Lower leg skin (tissue), 4 donors: ENCODE results near the gene NRGN. TPM values are rescaled to one million over a fixed set of nuclear protein-coding genes. Genes with fewer than 3 reads are reported as not detected.

ENCODE experiments used
- DNase-seq, 2 donors: peaks; one replicate each; pipeline ENCODE4 v3.0.0-alpha.2; 2019; ENCODE audit warnings: low spot score in 2 of 2
- H3K4me3 ChIP-seq: fragments of 200-600 bp; sonication (generic); 2 replicates; pipeline ENCODE4 v1.5.1; 2017; ENCODE audit warnings: mild to moderate bottlenecking, low read depth; ENCODE audit not compliant: poor library complexity, severe bottlenecking
- CTCF ChIP-seq, 3 donors: fragments of 450-650 bp; IDR thresholded peaks; one replicate each; pipeline ENCODE4 v1.5.1; 2016; ENCODE audit warnings: antibody characterized with exemption in 3 of 3, mild to moderate bottlenecking in 3 of 3, moderate library complexity in 2 of 3
- POLR2A ChIP-seq, 2 donors: fragments of 450-650 bp; IDR thresholded peaks; one replicate each; pipeline ENCODE4 v1.6.1; 2016 to 2017; ENCODE audit warnings: antibody characterized with exemption in 2 of 2, mild to moderate bottlenecking in 1 of 2, moderate library complexity in 1 of 2
- WGBS, 2 donors: methylation state at CpG; one replicate each; pipeline ENCODE4 v1.1.5; 2018; 5-methylcytosine and 5-hydroxymethylcytosine counted together
- intact Hi-C: fragments of 100-400 bp; cut with DNase I; formaldehyde crosslinking; loops from one replicate; pipeline ENCODE4 v1.15.0; 2023; ENCODE audit warnings: low total_unique reads
- total RNA-seq, 4 donors: library from RNA; depleted of rRNA; stranded (reverse); fragments of >200 nt; gene quantifications; one replicate each; pipeline ENCODE4 v1.1.0, GENCODE V29; 2016

Gene NRGN
- total RNA-seq, result under 1 TPM in 2 of 4 donors, not detected in 2; 0.56 to 0.84 TPM

- WGBS, 2 donors, result 0 to 2% methylated on average over 37 to 45 of the region's 59 CpGs
- DNase-seq, result peak; percentile 88 to 98
- TF ChIP-seq POLR2A (IDR thresholded peaks at IDR 0.05) (no peak), CTCF (IDR thresholded peaks at IDR 0.05) (no peak)
- intact Hi-C loops, result no loop called here
- H3K4me3 ChIP-seq, result peak within 1 kb of the TSS; percentile 31
These were observed at the start of gene NRGN for GRCh38 chr11:124739479-124740276. Gene NRGN, plus strand, starts transcription at chr11:124739942. Its CDS starts 143 bp downstream, at chr11:124740085.

- no peak overlapping the region for H3K4me3 ChIP-seq
- WGBS, 2 donors, result 90 to 91% methylated on average over 2 of the region's 2 CpGs
- TF ChIP-seq POLR2A (IDR thresholded peaks at IDR 0.05) (no peak), CTCF (IDR thresholded peaks at IDR 0.05) (no peak)
- intact Hi-C loops, result no loop called here
- no peak for DNase-seq
These were observed 46.6 kb upstream of the NRGN start for GRCh38 chr11:124693142-124693541.

GRCh38 chr11:124699547-124699946 lies 40.2 kb upstream of the NRGN start:
- H3K4me3 ChIP-seq, result no peak overlapping the region
- intact Hi-C loops, result no loop called here
- TF ChIP-seq CTCF (IDR thresholded peaks at IDR 0.05), result no peak
- no peak for TF ChIP-seq POLR2A (IDR thresholded peaks at IDR 0.05)
- WGBS, 2 donors, result 65 to 81% methylated on average over 1 of the region's 1 CpG
- no peak for DNase-seq

- DNase-seq, result no peak
- no peak overlapping the region for H3K4me3 ChIP-seq
- intact Hi-C loops, result no loop called here
- TF ChIP-seq POLR2A (IDR thresholded peaks at IDR 0.05) (no peak), CTCF (IDR thresholded peaks at IDR 0.05) (no peak)
These were observed 39.7 kb upstream of the NRGN start for GRCh38 chr11:124700028-124700427.

- intact Hi-C loops, result no loop called here
- no peak overlapping the region for H3K4me3 ChIP-seq
- 88 to 90% methylated on average over 4 of the region's 4 CpGs for WGBS, 2 donors
- no peak for DNase-seq
- TF ChIP-seq POLR2A (IDR thresholded peaks at IDR 0.05), result no peak
- no peak for TF ChIP-seq CTCF (IDR thresholded peaks at IDR 0.05)
These were observed 31.9 kb upstream of the NRGN start for GRCh38 chr11:124707829-124708228.

GRCh38 chr11:124712392-124712791 lies 27.4 kb upstream of the NRGN start:
- WGBS, 2 donors, result 85 to 88% methylated on average over 3 of the region's 3 CpGs
- intact Hi-C loops, result no loop called here
- H3K4me3 ChIP-seq, result no peak overlapping the region
- DNase-seq, result no peak
- TF ChIP-seq CTCF (IDR thresholded peaks at IDR 0.05), result no peak
- no peak for TF ChIP-seq POLR2A (IDR thresholded peaks at IDR 0.05)
